Stimulated activated CD4-positive, alpha-beta T cell treated with anti-CD3 and anti-CD28 coated beads, Interleukin-1b, Interleukin-23, amount 100 ng/mL, for 24 hours (primary cell): ENCODE data around the gene TAX1BP3.

Source experiments
- DNase-seq, 4 experiments: peaks; one replicate each; pipeline ENCODE4 v3.0.0-alpha.2; 2020; ENCODE audit warnings: low read depth in 4 of 4, low spot score in 1 of 4

TAX1BP3 gene

DNA sequence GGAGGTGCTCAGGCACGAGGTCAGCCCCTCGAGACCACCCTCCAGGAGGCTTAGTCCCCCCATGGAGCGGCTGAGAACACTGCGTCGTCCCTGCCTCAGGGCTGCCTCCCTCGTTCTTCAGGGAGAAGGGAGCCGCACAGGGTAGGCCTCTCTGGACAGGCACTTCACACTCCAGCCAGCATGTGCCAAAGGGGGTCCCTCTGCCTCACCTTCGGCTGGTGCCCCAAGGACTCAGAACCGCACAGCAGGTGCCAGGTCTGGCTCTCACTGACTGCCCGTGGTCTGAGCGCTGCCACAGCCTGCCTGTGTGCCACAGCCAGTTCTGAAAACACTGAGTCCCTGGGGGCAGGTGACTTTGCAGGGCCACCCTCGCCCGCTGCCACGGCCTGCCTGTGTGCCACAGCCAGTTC lies 20.5 kb upstream of the TAX1BP3 start:
- no peak for DNase-seq

DNA sequence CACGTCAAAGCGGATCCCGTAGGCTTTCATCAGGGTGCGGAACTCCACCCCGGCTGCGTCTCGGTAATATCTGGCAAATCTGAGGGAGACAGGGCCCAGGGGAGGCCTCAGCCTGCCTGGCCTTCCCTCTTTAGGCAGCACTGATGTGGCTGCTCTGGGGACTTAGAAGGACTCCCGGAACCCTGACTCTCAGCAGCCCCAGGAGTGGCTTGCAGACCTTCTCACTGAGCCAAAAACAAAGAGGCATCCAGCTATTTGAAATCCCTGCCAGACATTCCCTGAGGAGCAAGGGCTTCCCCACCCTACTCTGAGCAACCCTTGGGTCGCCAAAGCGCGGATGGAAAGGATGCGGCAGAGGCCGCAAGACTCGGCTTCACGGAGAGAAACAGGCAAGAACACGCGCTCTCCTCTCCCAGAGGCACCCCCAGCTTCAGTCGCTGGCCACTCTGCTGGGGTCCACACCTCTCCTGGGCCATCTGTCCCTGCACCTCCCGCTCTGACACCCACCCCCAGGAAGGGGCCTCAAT lies 19.7 kb upstream of the TAX1BP3 start:
- no peak for DNase-seq

DNA sequence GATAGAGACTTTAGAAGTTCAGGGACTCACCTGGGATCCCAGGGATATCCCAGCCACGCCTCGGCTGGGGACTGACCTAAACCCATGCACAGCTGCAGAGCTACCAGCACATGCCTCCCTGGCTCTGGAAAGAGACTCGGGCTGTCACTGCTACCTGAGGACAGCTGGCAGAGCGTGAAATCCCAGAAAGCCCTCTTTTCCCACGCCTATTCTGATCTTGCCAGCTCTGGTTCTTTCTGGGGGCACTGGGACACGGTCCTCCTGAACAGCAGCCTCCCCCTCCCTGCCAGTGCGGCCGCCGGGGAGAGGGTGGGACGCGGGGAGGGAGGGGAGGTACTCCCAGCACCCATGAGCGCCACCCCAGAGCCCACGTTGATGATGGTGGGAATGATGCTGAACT lies 16.8 kb upstream of the TAX1BP3 start:
- DNase-seq, result no peak

DNA sequence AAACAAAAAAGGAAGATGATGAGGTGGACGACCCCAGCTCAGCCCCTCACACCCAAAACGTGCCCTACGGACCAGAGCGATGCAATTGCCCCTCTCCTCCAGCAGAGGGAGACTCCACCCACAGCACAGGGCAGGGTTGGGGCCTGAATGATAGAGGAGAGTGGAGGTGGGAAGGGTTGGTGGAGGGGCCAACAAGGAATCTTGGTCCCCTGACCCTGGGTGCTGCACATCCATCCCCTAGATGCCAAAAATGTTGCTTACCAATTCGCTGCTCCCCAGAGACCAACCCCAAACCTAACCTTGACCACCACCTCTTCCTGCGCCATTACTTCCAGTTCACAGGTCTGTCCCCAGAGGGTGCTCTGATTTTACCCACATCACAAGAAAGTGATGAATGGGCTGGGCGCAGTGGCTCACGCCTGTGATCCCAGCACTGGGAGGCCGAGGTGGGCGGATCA lies 14.7 kb upstream of the TAX1BP3 start:
- DNase-seq, result peak; percentile 33 to 43 (median 36)

DNA sequence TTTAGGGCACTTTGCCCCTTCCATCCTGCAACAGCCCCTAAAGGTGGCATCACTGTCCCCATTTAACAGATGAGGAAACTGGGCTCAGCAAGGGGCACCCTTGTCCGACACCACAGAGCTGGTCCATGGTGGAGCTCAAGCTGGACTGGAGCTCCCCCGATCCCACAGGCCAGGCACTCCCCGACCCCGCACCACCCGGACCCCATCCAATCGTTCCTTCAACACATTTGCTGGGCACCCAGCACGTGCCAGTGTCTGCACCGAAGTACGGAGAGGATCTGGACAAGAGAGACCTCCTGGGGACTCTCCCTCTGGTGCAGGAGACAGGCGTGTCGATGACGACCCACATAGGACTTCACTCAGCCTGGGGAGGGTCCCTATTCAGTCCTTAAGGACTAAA lies 13.7 kb upstream of the TAX1BP3 start:
- DNase-seq, result no peak

DNA sequence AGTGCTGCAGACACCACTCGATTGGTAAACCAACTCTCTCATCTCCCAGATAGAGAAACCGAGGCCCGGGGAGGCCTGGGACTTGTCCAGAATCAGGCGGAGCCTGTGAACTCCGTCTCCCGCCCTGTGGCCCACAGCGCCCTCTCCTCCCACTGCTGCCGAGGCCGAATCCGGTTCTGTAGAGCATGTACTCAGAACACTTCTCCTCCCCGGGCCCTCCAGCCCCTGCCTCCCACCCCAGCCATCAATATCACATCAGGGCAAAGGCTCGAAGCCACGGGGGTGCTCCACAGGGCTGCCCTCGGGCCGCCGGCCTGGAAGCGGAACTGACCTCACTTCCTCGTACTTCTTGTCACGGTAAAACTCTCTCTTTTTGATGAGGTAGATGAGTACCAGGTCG lies 13.2 kb upstream of the TAX1BP3 start:
- no peak for DNase-seq

DNA sequence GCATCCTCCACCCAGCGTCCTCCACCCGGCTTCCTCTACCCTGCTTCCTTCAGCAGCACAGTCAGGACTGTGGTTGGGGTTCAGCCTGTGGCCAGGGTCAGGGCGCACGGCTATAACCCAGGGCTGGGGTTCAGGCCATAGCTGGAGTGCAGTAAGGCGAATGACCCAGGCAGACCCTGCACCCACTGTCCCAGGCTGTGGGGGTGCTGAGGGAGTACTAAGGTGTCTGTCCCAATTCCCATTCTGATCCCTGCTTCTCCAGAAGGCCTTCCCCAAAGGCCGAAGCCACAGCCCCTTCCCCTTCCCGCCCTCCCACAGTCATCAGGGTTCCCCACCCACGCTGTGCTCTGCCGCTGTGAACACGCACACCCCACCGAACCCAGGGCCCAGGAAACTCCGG lies 12.7 kb upstream of the TAX1BP3 start:
- no peak for DNase-seq

DNA sequence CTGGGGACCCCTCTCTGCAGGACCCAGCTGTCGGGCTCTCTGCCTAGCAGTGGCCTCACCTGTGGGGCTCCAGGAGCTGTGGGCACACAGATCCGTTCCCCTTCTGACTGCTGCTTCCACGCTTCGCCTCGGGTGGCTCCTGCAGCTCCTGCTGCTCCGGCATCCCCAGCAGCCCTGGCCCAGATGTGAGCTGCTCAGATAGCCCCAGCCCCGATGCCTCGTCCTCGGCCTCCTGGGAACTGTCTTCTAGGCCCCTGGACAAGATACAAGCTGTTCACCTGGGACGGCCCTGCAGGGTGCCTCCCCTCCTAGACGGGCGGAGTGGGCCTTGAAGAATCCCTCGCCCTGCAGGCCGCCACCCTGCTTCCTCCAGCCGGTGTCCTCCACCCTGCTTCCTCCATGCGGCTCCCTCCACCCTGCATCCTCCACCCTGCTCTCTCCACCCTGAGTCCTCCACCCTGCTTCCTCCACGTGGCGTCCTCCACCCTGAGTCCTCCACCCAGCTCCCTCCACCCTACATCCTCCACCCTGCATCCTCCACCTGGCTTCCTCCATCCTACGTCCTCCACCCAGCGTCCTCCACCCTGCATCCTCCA lies 11.3 kb upstream of the TAX1BP3 start:
- DNase-seq, result no peak

DNA sequence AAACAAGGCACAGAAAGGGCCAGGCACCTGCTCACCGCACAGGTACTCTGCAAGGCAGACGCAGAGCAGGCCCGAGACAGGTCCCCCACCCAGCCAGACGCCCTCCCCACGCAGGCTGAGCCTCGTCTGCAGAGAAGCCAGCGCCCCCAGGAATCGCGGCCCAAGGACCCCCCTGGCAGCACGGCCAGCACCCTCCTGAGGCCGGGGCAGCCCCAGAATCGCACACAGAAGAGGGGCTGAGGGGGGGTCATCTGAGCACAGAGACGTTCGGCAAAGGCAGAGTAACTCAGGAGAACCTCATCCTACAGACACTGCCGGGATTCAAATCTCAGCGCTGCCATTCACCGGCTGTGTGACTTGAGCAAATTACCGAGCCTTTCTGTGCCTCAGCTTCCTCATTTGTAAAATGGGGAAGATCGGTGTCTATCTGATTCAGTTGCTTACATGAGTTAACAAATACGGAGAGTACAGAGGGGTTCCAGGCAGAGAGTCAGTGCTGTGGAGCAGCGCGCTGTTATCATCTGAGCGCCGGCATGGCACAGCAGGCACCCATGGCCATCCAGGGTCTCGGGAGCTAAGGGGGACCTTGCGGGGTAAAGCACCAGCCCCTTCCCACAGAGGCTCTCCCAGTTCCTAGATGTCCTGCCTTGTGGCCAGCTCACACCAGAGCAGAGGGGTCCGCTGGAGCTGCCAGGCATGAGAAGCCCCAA lies 10.6 kb upstream of the TAX1BP3 start:
- DNase-seq, result no peak

DNA sequence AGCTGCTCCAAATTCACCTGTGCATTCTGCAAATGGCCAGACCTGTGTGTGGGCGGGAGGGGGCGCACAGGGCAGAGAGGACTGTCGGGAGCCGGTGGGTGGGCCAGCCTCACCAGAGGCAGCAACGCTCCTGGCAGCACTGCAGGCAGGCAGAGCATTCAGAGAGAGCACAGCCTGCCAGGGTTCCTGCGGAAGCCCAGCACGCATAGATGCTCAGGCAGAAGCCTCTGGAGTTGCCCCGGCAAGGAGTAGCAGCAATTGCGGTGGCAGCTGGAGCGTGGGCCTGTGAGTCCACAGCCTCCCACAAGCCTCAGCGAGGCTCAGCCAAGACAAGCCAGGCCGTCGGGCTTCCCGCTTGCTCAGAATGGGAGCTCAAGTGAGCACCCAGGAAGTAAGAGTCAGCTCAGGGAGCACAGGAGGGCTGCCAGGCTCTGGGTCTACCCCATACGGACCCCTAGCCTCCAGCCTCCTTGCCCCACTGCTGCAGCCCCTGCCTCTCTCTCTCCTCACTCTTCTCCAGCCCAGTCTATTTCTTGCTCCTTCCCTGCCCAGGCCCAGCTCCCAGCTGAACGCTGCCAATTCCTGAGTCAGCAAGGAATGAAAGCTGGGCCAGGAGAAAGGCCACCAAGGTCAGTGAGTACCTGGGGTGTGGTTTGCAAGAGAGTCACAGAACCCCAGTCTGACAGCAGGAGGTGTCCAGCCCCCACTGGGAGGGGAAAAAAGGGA lies 9.9 kb upstream of the TAX1BP3 start:
- no peak for DNase-seq

DNA sequence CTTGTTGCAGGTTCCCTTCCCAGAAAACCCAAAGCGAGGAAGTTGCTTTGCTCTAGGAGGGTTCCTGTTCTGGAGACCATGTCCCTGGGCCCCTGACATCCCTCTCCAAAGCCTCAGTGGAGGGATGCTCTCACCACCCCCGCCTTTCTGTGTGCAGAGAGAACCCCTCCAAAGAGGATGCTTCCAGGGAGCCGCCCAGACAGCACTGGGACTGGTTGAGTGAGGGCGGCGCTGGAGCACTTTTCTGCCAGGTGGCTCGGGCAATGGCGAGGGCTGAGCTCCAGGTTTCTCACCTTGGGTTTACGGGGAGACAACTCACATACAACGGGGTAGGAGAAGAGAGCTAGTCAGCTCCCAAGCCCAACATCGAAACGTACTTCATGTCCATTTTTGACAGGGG lies 7.5 kb upstream of the TAX1BP3 start:
- no peak for DNase-seq

DNA sequence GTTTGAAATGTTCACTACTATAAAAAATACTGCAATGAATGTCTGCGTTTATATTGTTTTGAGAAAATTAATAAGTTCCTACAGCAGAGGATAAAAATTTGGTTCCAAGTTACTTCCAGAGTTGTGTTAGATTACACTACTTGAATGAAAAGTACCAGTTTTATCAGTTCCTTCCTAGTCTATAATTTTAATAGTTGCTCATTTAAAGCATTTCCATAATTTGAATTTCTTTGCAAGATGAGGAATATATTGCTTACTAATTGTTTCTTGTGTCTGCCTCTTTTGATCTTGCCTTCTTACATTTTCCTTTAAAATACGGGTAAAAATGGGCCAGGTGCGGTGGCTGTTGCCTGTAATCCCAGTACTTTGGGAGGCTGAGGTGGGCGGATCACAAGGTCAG lies 4.2 kb upstream of the TAX1BP3 start:
- no peak for DNase-seq

DNA sequence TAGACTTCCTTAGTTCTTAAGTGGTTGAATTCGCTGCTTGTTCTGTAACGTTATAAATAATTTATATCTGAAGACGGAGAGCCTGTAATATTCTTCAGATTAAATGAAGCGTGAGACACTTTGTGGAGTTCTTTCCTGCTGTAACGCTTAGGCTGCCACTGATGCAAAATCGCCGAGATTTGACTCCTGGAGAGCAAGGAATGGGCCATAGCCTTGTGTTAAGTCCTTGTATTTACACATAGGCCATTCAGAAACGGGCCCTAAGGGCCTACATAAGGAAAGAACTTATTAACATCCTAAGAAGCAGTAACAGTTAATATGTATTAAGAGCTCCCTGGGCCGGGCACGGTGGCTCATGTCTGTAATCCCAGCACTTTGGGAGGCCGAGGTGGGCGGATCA lies 1.2 kb upstream of the TAX1BP3 start:
- no peak for DNase-seq

DNA sequence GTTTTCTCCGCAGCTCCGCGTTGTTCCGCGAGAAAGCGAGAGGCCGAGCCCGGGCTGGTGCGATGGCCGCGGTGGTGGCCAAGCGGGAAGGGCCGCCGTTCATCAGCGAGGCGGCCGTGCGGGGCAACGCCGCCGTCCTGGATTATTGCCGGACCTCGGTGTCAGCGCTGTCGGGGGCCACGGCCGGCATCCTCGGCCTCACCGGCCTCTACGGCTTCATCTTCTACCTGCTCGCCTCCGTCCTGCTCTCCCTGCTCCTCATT lies 638 bp upstream of the TAX1BP3 start:
- DNase-seq, result no peak

DNA sequence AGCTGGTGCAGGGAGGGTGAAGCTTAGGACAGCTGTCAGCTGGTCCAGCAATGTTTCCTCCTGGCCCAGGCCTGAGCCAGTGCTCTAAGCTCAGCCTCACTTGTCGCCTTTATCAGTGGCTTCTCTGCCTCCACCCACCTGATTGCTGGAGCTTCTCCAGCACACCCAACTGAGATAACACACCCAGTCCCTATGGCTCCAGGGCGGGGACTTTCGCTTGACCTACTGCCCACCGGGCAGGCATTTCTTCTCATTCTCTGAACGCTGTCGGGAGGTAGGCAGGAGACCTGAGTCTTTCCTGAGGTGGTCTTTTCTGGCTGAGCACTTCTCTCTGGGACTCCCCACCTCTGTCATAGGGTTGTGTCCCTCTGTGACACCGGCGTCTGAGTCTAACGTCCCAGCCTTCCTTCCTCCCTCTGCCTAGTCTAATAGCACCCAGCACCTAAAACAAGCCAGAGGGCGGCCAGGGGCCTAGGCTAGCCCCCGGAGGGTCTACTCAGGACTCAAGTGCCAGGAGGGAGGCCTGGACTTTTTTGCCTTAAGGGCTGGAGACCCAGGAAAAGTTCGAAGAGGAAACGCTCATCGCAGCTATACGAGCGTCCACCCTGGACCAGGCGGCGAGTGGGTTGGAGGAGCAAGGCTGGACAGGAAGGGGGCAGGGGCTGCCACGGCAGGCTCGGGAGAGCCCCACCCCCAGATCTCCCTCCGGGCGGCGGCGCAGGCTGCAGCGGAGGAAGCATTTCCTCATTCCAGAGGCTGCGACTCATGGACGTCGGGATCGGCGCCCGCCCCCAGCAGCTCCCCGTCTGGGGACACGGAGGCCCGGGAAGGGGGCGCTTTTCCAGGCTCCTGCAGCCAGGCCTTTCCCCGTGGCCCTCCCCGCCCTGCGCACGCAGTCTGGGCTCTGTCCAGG lies 756 bp downstream of the TAX1BP3 start:
- no peak for DNase-seq

DNA sequence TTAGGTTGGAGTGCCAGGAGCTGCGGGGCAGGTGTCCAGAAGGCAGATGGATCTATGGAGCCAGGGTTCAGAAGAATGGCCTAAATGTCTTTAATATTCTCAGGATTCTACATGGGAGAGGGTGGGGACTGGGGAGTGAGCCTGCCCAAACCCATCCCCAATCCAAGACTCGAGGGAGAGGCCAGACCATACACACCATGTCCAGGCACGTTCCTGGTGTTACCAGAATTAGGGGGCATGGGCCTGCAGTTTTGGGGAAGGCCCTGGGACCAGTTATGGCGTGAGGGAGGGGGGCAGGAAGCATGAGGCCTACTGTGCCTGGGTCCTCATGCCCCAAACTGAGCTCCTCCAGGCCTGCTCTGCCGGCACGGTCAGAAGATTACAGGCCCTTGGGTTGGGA lies 1.9 kb downstream of the TAX1BP3 start:
- no peak for DNase-seq

DNA sequence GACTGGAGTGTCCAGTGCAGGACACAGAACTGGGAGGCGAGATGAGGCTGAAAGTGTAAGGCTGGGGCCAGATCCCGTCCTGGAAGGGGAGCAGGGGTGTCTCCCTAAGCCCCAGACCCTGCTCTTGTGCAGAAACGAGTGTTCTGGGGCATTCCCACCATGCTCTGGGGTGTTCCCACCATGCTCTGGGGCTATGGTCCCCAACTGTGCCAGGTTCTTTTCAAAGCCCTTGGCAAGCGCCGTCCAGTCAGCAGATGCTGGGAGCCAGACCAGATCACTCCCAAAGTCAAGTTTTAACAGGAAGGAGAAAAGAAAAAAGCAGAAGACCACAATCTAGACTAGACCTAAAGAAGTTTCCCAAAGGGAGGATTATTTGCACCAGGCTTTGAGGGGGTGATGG lies 2.5 kb downstream of the TAX1BP3 start:
- no peak for DNase-seq

DNA sequence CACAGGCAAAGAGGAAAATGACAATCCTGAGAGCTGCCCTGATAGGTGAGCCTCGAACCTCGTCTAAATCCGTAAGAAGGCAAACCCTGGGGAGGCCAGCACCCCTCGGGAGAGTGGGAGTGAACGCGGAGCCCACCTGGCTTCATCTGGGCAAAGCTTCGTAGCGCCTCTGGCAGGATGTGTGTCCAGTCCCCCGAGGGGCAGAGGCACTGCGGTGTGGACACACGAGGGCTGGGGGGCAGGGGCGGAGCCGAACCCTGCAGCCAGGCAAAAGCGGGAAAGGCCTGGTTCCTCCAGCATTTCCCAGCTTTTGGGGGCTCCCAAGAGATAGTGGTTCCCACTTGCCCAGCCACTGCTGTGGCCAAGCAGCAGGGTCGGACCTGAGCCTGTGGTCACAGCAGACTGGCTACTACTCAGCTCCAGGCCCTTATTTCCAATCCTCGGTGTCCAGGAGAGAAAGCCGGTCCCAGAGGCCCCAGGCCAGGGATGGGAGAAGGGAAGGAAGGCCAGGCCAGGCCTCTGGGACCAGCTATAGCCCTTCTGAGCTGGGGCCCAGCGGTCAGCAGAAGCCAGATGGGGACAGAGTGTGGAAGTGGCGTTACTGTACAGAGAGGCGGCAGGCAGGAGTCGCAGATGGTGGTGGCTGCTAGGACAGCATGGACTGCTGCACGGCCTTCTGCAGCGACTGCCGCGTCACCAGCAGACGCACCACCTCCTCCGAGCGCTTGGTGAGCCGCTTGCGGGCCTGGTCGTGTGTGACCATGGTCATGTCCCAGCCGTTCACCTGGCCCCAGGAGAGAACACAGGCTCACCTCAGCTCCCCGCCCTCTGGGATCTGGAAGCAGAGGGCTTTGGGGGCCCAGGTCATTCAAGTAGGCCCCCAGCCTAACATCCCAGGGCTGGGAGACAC lies 5.0 kb downstream of the TAX1BP3 start:
- DNase-seq, result no peak

DNA sequence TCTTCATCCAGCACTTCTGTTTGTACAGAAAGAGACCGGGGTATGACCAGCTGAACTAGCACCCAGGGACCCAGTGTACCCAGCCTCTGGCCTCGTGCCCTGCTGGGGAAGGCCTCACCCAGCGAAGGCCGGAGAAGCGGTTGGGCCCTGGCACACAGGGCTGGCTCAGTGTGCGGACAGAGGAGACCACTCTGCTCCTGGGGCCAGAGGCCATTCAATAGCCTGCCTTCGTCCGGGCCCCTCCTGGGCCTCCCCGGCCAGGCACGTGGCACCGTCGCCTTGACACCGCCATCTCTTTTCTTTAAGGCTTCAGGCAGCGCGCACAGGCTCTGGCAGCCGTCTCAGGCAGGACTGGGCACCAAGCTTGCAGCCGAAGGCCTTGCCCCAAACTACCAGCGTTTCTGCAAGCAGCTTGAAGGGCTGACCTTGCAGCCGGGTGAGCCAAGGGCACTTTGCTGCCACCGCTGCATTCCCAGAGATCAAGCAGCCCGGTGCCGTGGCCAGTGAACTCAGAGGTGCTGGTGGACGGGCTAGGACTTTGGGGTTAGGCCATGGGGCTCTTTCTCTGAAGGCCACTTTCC lies 8.0 kb downstream of the TAX1BP3 start:
- no peak for DNase-seq

DNA sequence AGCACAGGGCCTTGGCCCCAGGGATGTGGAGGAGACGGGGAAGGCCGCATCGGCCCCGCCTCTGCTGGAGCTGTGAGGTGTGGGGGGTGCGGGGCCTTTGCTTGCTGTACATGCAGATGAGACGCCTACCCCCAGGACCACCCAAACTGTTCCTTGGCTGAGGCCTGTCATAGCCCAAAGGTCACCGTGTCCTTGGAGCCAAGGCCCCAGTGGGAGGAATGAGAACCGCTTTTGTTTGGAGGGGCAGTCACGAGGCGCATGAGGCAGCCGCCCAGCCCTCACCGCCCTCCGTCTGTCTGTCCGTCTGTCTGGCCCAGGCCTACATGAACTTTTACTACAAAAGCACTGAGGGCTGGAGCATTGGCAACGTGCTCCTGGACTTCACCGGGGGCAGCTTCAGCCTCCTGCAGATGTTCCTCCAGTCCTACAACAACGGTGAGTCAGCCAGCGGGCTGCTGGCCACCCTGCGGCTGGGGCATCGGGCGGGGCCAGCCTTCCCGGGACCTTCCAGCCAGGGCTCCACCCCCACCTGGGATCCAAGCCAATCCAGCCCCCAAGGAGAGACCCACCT lies 8.8 kb downstream of the TAX1BP3 start:
- no peak for DNase-seq
